Endothelial cell of umbilical vein (primary cell): ENCODE results near the gene GNAL. TPM values are rescaled to one million over a fixed set of nuclear protein-coding genes. Genes with fewer than 3 reads are reported as not detected.

Experiments
- BruUV-seq: library from RNA; stranded (reverse); fragments of 400-500 nt; replicated peaks from 2 replicates; lab custom pipeline; 2021; lab: Mats Ljungman, UMichigan
- CTCF ChIA-PET: fragments of 300-600, 350-600 bp; sonication (Branson Sonifier 250); formaldehyde crosslinking; loops from one replicate; lab custom pipeline; 2021; ENCODE audit warnings: antibody characterized with exemption, inconsistent platforms; lab: Charles Lee
- POLR2A ChIA-PET: fragments of 300-600, 350-600 bp; sonication (Branson Sonifier 250); formaldehyde crosslinking; loops from one replicate; lab custom pipeline; 2021; ENCODE audit warnings: antibody characterized with exemption, inconsistent platforms; lab: Charles Lee
- DNase-seq: peaks from one replicate; pipeline ENCODE4 v3.0.0-alpha.2; 2011; ENCODE audit warnings: low read depth, low spot score
- FAIRE-seq: peaks from 2 replicates; lab custom pipeline; 2011; peaks lifted over from hg19 to GRCh38; lab: Jason Lieb, UNC
- H2AFZ ChIP-seq: 2 replicates; pipeline ENCODE4 v1.6.0; 2012; ENCODE audit warnings: low read depth, low read length, control low read depth, inconsistent platforms
- H3K27ac ChIP-seq: 2 replicates; pipeline ENCODE4 v1.5.1; 2011; ENCODE audit warnings: low read depth, mild to moderate bottlenecking, control low read depth, low read length, moderate library complexity; ENCODE audit not compliant: insufficient read depth
- H3K27me3 ChIP-seq, 2 experiments: 2 replicates each; pipeline versions ENCODE4 v1.6.0 to v1.6.1; 2011; ENCODE audit warnings: low read length in 2 of 2, mixed read lengths in 1 of 2; ENCODE audit not compliant: control insufficient read depth in 2 of 2, insufficient read depth in 2 of 2
- H3K36me3 ChIP-seq, 2 experiments: 2 replicates in 1 of 2; 3 replicates in 1 of 2; pipeline ENCODE4 v1.5.1; 2011; ENCODE audit warnings: low read length in 2 of 2, mild to moderate bottlenecking in 1 of 2, moderate library complexity in 1 of 2; ENCODE audit not compliant: control insufficient read depth in 2 of 2, insufficient read depth in 2 of 2; ENCODE audit errors: extremely low read depth in 1 of 2
- H3K4me1 ChIP-seq: 3 replicates; pipeline ENCODE4 v1.5.1; 2011; ENCODE audit warnings: mild to moderate bottlenecking, low read length; ENCODE audit not compliant: control insufficient read depth, insufficient read depth; ENCODE audit errors: extremely low read depth
- H3K4me2 ChIP-seq: 2 replicates; pipeline ENCODE4 v1.6.1; 2011; ENCODE audit warnings: low read length, control low read depth, mixed read lengths; ENCODE audit not compliant: insufficient read depth
- H3K4me3 ChIP-seq, 3 experiments: fragments of 200-600 bp in 1 of 3; sonication (generic), shearing (Covaris generic) in 1 of 3; replicated peaks in 1 of 3; 2 replicates each; pipeline ENCODE4 v1.5.1; 2011 to 2016; ENCODE audit warnings: control low read depth in 3 of 3, low read length in 3 of 3, mild to moderate bottlenecking in 2 of 3, inconsistent platforms in 1 of 3, low read depth in 1 of 3, moderate library complexity in 1 of 3; ENCODE audit not compliant: insufficient read depth in 1 of 3
- H3K79me2 ChIP-seq: 2 replicates; pipeline ENCODE4 v1.6.0; 2012; ENCODE audit warnings: low read length, inconsistent platforms; ENCODE audit not compliant: control insufficient read depth, insufficient read depth
- H3K9ac ChIP-seq: replicated peaks from 2 replicates; pipeline ENCODE3; 2011; ENCODE audit warnings: low read length, control low read depth; ENCODE audit not compliant: insufficient read depth; ENCODE audit errors: extremely low read depth
- H3K9me1 ChIP-seq: replicated peaks from 3 replicates; pipeline ENCODE4 v1.6.0; 2011; ENCODE audit warnings: mild to moderate bottlenecking, low read length; ENCODE audit not compliant: control insufficient read depth, insufficient read depth; ENCODE audit errors: extremely low read depth
- H3K9me3 ChIP-seq: replicated peaks from 2 replicates; pipeline ENCODE4 v1.5.1; 2012; ENCODE audit warnings: low read length, inconsistent platforms; ENCODE audit not compliant: control insufficient read depth, insufficient read depth
- H4K20me1 ChIP-seq: replicated peaks from 2 replicates; pipeline ENCODE3; 2011; ENCODE audit warnings: mild to moderate bottlenecking, low read length; ENCODE audit not compliant: control insufficient read depth, insufficient read depth; ENCODE audit errors: extremely low read depth
- EZH2 ChIP-seq: IDR thresholded peaks from 2 replicates; pipeline ENCODE4 v1.6.1; 2012; ENCODE audit warnings: borderline replicate concordance, low read depth, mild to moderate bottlenecking, moderate library complexity, low read length, inconsistent platforms; ENCODE audit not compliant: severe bottlenecking
- FOS ChIP-seq: IDR thresholded peaks from 2 replicates; pipeline ENCODE4 v1.6.1; 2011; ENCODE audit warnings: mild to moderate bottlenecking, low read length, moderate library complexity, borderline replicate concordance; ENCODE audit not compliant: insufficient read depth
- GATA2 ChIP-seq: IDR thresholded peaks from 2 replicates; pipeline ENCODE4 v1.7.0; 2011; ENCODE audit warnings: low read depth, mild to moderate bottlenecking, moderate library complexity, mixed read lengths, low read length; ENCODE audit not compliant: insufficient read length, insufficient read depth
- JUN ChIP-seq: IDR thresholded peaks from 2 replicates; pipeline ENCODE4 v1.6.1; 2011; ENCODE audit warnings: borderline replicate concordance, low read depth; ENCODE audit not compliant: insufficient read length, insufficient read depth
- MYC ChIP-seq: IDR thresholded peaks from one replicate; pipeline ENCODE4 v1.6.1; 2011; ENCODE audit warnings: mild to moderate bottlenecking, low read depth, low read length
- POLR2A ChIP-seq: IDR thresholded peaks from 2 replicates; pipeline ENCODE4 v1.6.1; 2012; ENCODE audit warnings: low read depth, mild to moderate bottlenecking, control low read depth, low read length
- POLR2AphosphoS5 ChIP-seq: IDR thresholded peaks from 2 replicates; pipeline ENCODE4 v1.6.1; 2012; ENCODE audit warnings: low read depth, mild to moderate bottlenecking, control low read depth, low read length, moderate library complexity; ENCODE audit not compliant: insufficient read depth
- dilution Hi-C: fragments of 300-500 bp; cut with MboI; formaldehyde crosslinking; loops from one replicate; pipeline ENCODE4 v1.15.0; 2019; ENCODE audit warnings: low sequenced_read_pairs; ENCODE audit not compliant: extremely low pct_ligation_motif_present
- intact Hi-C: fragments of 100-400 bp; cut with micrococcal nuclease; formaldehyde crosslinking; loops from one replicate; pipeline ENCODE4 v1.10.0; 2022
- polyA plus RNA-seq, 4 experiments: library from polyadenylated mRNA; depleted of rRNA in 3 of 4; stranded (reverse) in 3 of 4; unstranded in 1 of 4; fragments of >200 nt; gene quantifications; 2 replicates each; pipeline versions ENCODE4 v1.2.1 to v1.2.3, GENCODE V29; 2011 to 2012; ENCODE audit warnings: missing spikeins in 1 of 4
- total RNA-seq: library from RNA; stranded (reverse); gene quantifications from 2 replicates; pipeline ENCODE4 v1.2.3, GENCODE V29; 2021
- TF ChIP-seq, protein P1 (sequence below): IDR thresholded peaks from 2 replicates; pipeline ENCODE4 v1.6.1; 2011; ENCODE audit not compliant: insufficient read depth, insufficient read length
- TF ChIP-seq, protein P2 (sequence below), 2 donors: IDR thresholded peaks; 1 replicate in 1 of 2; 2 replicates in 1 of 2; pipeline ENCODE4 v1.5.1; 2011; ENCODE audit warnings: low read length in 2 of 2, mild to moderate bottlenecking in 2 of 2, moderate library complexity in 2 of 2, control low read depth in 1 of 2, inconsistent platforms in 1 of 2, low read depth in 1 of 2; ENCODE audit not compliant: insufficient read depth in 1 of 2; ENCODE audit errors: extremely low read depth in 1 of 2

GNAL gene
- total and polyA plus RNA-seq, 2 donors (not counting 3 experiments of a cell fraction or from before 2014, with no cell fraction given) = 0.07 to 0.73 TPM

DNA sequence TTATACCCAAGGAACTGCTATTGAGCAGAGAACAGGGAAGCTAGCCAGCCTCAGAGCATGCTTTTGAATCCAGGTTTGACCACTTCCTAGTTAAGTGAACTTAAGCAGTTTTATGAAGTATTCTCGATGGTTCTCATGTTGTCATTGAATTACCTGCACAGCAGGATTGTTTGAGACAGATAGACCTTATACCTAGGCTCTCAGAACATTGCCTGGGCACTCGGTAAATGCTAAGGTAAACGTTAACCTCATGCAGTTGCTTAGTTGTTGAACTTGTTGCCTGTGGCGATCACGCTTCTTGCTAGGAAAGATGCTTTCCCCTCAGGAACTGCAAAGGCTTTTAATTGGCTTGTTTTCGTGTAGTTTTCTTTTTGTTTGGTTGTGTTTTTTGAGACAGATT, 128.2 kb downstream of the GNAL start:
- Histone ChIP-seq H3K36me3 (no peaks in the 10 kb centered on the region), H4K20me1 (no peaks in the 10 kb centered on the region), H3K4me3 (no peak overlapping the region), H3K27ac (no peak overlapping the region), H2AFZ (no peak overlapping the region), H3K79me2 (no peaks in the 10 kb centered on the region), H3K9ac (no peak overlapping the region), H3K9me3 (no peaks in the 10 kb centered on the region), H3K4me2 (no peak overlapping the region), H3K4me1 (no peaks in the 10 kb centered on the region), H3K27me3 (no peaks in the 10 kb centered on the region), H3K9me1 (no peaks in the 10 kb centered on the region)
- intact Hi-C loops = no loop called here
- dilution Hi-C loops = no loop called here
- BruUV-seq = no TSS peak
- FAIRE-seq (no peak), DNase-seq (no peak)
- TF ChIP-seq, protein P1, sequence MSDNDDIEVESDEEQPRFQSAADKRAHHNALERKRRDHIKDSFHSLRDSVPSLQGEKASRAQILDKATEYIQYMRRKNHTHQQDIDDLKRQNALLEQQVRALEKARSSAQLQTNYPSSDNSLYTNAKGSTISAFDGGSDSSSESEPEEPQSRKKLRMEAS = no peak
- TF ChIP-seq, protein P2, sequence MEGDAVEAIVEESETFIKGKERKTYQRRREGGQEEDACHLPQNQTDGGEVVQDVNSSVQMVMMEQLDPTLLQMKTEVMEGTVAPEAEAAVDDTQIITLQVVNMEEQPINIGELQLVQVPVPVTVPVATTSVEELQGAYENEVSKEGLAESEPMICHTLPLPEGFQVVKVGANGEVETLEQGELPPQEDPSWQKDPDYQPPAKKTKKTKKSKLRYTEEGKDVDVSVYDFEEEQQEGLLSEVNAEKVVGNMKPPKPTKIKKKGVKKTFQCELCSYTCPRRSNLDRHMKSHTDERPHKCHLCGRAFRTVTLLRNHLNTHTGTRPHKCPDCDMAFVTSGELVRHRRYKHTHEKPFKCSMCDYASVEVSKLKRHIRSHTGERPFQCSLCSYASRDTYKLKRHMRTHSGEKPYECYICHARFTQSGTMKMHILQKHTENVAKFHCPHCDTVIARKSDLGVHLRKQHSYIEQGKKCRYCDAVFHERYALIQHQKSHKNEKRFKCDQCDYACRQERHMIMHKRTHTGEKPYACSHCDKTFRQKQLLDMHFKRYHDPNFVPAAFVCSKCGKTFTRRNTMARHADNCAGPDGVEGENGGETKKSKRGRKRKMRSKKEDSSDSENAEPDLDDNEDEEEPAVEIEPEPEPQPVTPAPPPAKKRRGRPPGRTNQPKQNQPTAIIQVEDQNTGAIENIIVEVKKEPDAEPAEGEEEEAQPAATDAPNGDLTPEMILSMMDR (IDR thresholded peaks at IDR 0.05; ENCODE audit: extremely low read depth in 1 of 2, insufficient read depth in 1 of 2, low read depth in 1 of 2, low read length in 2 of 2) = no peak
- TF ChIP-seq EZH2 (no peak), FOS (no peak), POLR2A (no peak), JUN (no peak), MYC (no peak), GATA2 (no peak), POLR2AphosphoS5 (no peak)
- ChIA-PET CTCF (no interaction called here), POLR2A (no interaction called here)
